H1 (cell line): ENCODE measurements around the gene EHD4. TPM values are rescaled to one million over a fixed set of nuclear protein-coding genes. Genes with fewer than 3 reads are reported as not detected.

Experiments
- JUN ChIP-seq: IDR thresholded peaks from 2 replicates; pipeline ENCODE4 v1.6.1; 2011; ENCODE audit warnings: low read depth, mild to moderate bottlenecking, improper control_type of control experiment, low read length
- KDM4A ChIP-seq: IDR thresholded peaks from one replicate; pipeline ENCODE4 v1.7.1; 2012; ENCODE audit warnings: low read depth, mild to moderate bottlenecking, moderate library complexity, low read length, inconsistent platforms; ENCODE audit not compliant: severe bottlenecking
- MAFK ChIP-seq: IDR thresholded peaks from 2 replicates; pipeline ENCODE4 v1.6.1; 2012; ENCODE audit warnings: low read depth, mild to moderate bottlenecking, improper control_type of control experiment, low read length
- polyA plus RNA-seq, 7 experiments: library from polyadenylated mRNA; depleted of rRNA in 3 of 7; stranded (reverse) in 5 of 7; unstranded in 2 of 7; fragments of >200 nt in 5 of 7; fragments of 200-250 nt in 2 of 7; gene quantifications; 1 replicate in 5 of 7; 2 replicates in 1 of 7; 4 replicates in 1 of 7; pipeline versions ENCODE4 v1.2.1 to v1.2.3, GENCODE V29; 2011 to 2013; ENCODE audit warnings: missing spikeins in 2 of 7, mixed read lengths in 2 of 7
- total RNA-seq: library from RNA; stranded (reverse); fragmentation: NEBNext Ultra II Directional; extraction: Animal tissue kit (Norgen Biotek cat#: 25700); gene quantifications from 2 replicates; pipeline ENCODE4 v1.2.1, GENCODE V29; 2021
- TF ChIP-seq, protein P1 (sequence below): IDR thresholded peaks from 2 replicates; pipeline ENCODE4 v1.6.1; 2012; ENCODE audit warnings: low read length, inconsistent platforms

EHD4 gene
- total and polyA plus RNA-seq, 2 of the 8 experiments (the other 6 are each of a cell fraction or from before 2014, with no cell fraction given), result 17.5 to 24.5 TPM

DNA sequence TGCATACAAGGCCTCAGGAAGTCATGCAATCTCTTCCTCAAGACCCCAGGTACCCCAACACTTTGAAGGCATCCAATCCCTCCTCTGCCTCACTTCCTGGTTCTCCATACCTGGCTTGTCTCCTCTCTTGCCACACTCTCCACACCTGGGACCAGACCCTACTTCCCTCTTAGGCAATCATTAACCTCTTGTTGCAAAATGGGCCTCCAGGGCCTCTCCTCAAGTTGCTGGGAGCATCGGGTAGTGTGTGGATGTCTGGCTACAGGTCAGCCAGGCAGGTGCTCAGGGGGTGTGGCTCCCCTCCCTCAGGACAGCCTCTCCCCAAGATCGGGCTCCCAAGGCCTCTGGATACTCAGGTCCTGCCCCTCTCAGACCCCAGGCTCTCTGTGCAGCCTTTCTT, 39.9 kb upstream of the EHD4 start (continued):
- no peak for TF ChIP-seq MAFK
- no peak for TF ChIP-seq JUN
- TF ChIP-seq, protein P1, sequence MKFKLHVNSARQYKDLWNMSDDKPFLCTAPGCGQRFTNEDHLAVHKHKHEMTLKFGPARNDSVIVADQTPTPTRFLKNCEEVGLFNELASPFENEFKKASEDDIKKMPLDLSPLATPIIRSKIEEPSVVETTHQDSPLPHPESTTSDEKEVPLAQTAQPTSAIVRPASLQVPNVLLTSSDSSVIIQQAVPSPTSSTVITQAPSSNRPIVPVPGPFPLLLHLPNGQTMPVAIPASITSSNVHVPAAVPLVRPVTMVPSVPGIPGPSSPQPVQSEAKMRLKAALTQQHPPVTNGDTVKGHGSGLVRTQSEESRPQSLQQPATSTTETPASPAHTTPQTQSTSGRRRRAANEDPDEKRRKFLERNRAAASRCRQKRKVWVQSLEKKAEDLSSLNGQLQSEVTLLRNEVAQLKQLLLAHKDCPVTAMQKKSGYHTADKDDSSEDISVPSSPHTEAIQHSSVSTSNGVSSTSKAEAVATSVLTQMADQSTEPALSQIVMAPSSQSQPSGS, result no peak
- TF ChIP-seq KDM4A, result no peak
